HCT116 (cell line): ENCODE measurements around the gene PLCB2. TPM values are rescaled to one million over a fixed set of nuclear protein-coding genes. Genes with fewer than 3 reads are reported as not detected.

Experiments used
- ATAC-seq: fragments of 200-7000 bp; cut with Tn5 transposase; 2 replicates; pipeline ENCODE4 v1.9.1; 2020; ENCODE audit warnings: mild to moderate bottlenecking, moderate library complexity
- BruUV-seq: library from RNA; stranded (reverse); fragments of 400-500 nt; replicated peaks from 2 replicates; lab custom pipeline; 2021; lab: Mats Ljungman, UMichigan
- CTCF ChIA-PET: fragments of 300-600 bp; sonication (Branson Sonifier 250); formaldehyde crosslinking; loops from one replicate; lab custom pipeline; 2021; ENCODE audit warnings: antibody characterized with exemption; lab: Charles Lee
- POLR2A ChIA-PET: fragments of 300-600, 350-600 bp; sonication (Branson Sonifier 250); formaldehyde crosslinking; loops from one replicate; lab custom pipeline; 2021; ENCODE audit warnings: antibody characterized with exemption; lab: Charles Lee
- RAD21 ChIA-PET, 2 experiments: fragments of 300-600 bp; sonication (Branson Sonifier 250); formaldehyde crosslinking; loops; one replicate each; lab custom pipeline; 2023; ENCODE audit warnings: low total read pairs in 2 of 2; ENCODE audit not compliant: uncharacterized antibody in 2 of 2, unreplicated experiment in 2 of 2, low non-redundant PET in 1 of 2; lab: Charles Lee
- DNase-seq: peaks from one replicate; pipeline ENCODE4 v3.0.0-alpha.2; 2010; ENCODE audit warnings: low read depth, low spot score
- H2AFZ ChIP-seq: fragments of 200-600 bp; shearing (Covaris generic), sonication (generic); 2 replicates; pipeline ENCODE4 v1.6.1; 2017; ENCODE audit warnings: low read depth, mixed run types, mixed read lengths, antibody characterized with exemption, low read length; ENCODE audit not compliant: poor library complexity, severe bottlenecking
- H3K27ac ChIP-seq: 2 replicates; pipeline ENCODE4 v1.5.1; 2012; ENCODE audit warnings: low read depth, low read length
- H3K27me3 ChIP-seq: fragments of 200-600 bp; sonication (generic); 2 replicates; pipeline ENCODE4 v1.6.1; 2016; ENCODE audit warnings: mixed run types, low read length, mixed read lengths; ENCODE audit not compliant: insufficient read depth
- H3K36me3 ChIP-seq, 2 experiments: fragments of 200-500 bp in 1 of 2; fragments of 200-600 bp in 1 of 2; sonication (Bioruptor generic) in 1 of 2; sonication (generic) in 1 of 2; 2 replicates each; pipeline versions ENCODE4 v1.5.1 to v1.6.1; 2014 to 2016; ENCODE audit warnings: low read length in 2 of 2, inconsistent platforms in 1 of 2, mixed read lengths in 1 of 2, mixed run types in 1 of 2; ENCODE audit not compliant: insufficient read depth in 2 of 2, control insufficient read depth in 1 of 2
- H3K4me1 ChIP-seq, 2 experiments: fragments of 200-600 bp in 1 of 2; sonication (generic) in 1 of 2; 2 replicates each; pipeline versions ENCODE4 v1.5.1 to v1.6.1; 2012 to 2017; ENCODE audit warnings: low read length in 2 of 2, inconsistent platforms in 1 of 2, mild to moderate bottlenecking in 1 of 2, mixed read lengths in 1 of 2, mixed run types in 1 of 2, moderate library complexity in 1 of 2; ENCODE audit not compliant: insufficient read depth in 2 of 2, control insufficient read depth in 1 of 2
- H3K4me2 ChIP-seq: fragments of 200-600 bp; sonication (generic); 2 replicates; pipeline ENCODE4 v1.6.1; 2017; ENCODE audit warnings: mixed run types, low read length, mixed read lengths
- H3K4me3 ChIP-seq, 2 experiments: fragments of 200-600 bp in 1 of 2; sonication (generic) in 1 of 2; replicated peaks in 1 of 2; 2 replicates each; pipeline ENCODE4 v1.5.1; 2011 to 2016; ENCODE audit warnings: low read length in 2 of 2, control low read depth in 1 of 2, low read depth in 1 of 2, mild to moderate bottlenecking in 1 of 2, mixed read lengths in 1 of 2, mixed run types in 1 of 2
- H3K79me2 ChIP-seq: fragments of 200-600 bp; sonication (generic); 2 replicates; pipeline ENCODE4 v1.6.1; 2017; ENCODE audit warnings: mild to moderate bottlenecking, mixed run types, low read length, moderate library complexity, mixed read lengths; ENCODE audit not compliant: insufficient read depth
- H3K9ac ChIP-seq: fragments of 200-600 bp; sonication (generic); 2 replicates; pipeline ENCODE4 v1.6.1; 2016; ENCODE audit warnings: low read length, mixed read lengths
- H3K9me2 ChIP-seq: fragments of 200-600 bp; sonication (generic), shearing (Covaris generic); 2 replicates; pipeline ENCODE4 v1.6.1; 2017; ENCODE audit warnings: mixed run types, mild to moderate bottlenecking, moderate library complexity; ENCODE audit not compliant: insufficient read depth
- H3K9me3 ChIP-seq, 2 experiments: fragments of 200-500 bp in 1 of 2; fragments of 200-600 bp in 1 of 2; sonication (Bioruptor generic) in 1 of 2; sonication (generic) in 1 of 2; 2 replicates each; pipeline ENCODE4 v1.6.1; 2014 to 2017; ENCODE audit warnings: low read length in 2 of 2, mixed read lengths in 2 of 2, inconsistent platforms in 1 of 2, low read depth in 1 of 2, mild to moderate bottlenecking in 1 of 2, mixed run types in 1 of 2, moderate library complexity in 1 of 2; ENCODE audit not compliant: control insufficient read depth in 1 of 2, insufficient read depth in 1 of 2
- H4K20me1 ChIP-seq: fragments of 200-600 bp; sonication (generic), shearing (Covaris generic); 2 replicates; pipeline ENCODE4 v1.6.1; 2017; ENCODE audit warnings: mixed run types, mild to moderate bottlenecking, moderate library complexity; ENCODE audit not compliant: insufficient read depth
- CBX3 ChIP-seq: IDR thresholded peaks from 2 replicates; pipeline ENCODE4 v1.6.1; 2012; ENCODE audit warnings: low read depth
- CEBPB ChIP-seq: IDR thresholded peaks from 2 replicates; pipeline ENCODE4 v1.6.1; 2012; ENCODE audit warnings: low read depth
- EGR1 ChIP-seq: IDR thresholded peaks from 2 replicates; pipeline ENCODE4 v1.6.1; 2012; ENCODE audit warnings: low read depth
- ELF1 ChIP-seq: IDR thresholded peaks from 2 replicates; pipeline ENCODE4 v1.6.1; 2012; ENCODE audit warnings: low read depth, borderline replicate concordance
- EZH2 ChIP-seq: fragments of 200-600 bp; sonication (generic); IDR thresholded peaks from 2 replicates; pipeline ENCODE4 v1.6.1; 2017; ENCODE audit warnings: antibody characterized with exemption, mixed run types
- EZH2phosphoT487 ChIP-seq: fragments of 200-600 bp; IDR thresholded peaks from 2 replicates; pipeline ENCODE4 v1.6.1; 2018; ENCODE audit warnings: antibody characterized with exemption, borderline replicate concordance
- POLR2A ChIP-seq: IDR thresholded peaks from 2 replicates; pipeline ENCODE4 v1.7.0; 2011; ENCODE audit warnings: borderline replicate concordance; ENCODE audit not compliant: insufficient read depth, insufficient read length; ENCODE audit errors: extremely low read depth
- POLR2AphosphoS5 ChIP-seq: IDR thresholded peaks from 2 replicates; pipeline ENCODE4 v1.6.1; 2011; ENCODE audit warnings: mild to moderate bottlenecking, low read depth, low read length, moderate library complexity
- RAD21 ChIP-seq: IDR thresholded peaks from 2 replicates; pipeline ENCODE4 v1.6.1; 2012; ENCODE audit warnings: low read depth, mild to moderate bottlenecking
- SIN3A ChIP-seq: IDR thresholded peaks from 2 replicates; pipeline ENCODE4 v1.6.1; 2012; ENCODE audit warnings: low read depth
- SP1 ChIP-seq: IDR thresholded peaks from 2 replicates; pipeline ENCODE4 v1.6.1; 2012; ENCODE audit warnings: low read depth
- SRF ChIP-seq: IDR thresholded peaks from 2 replicates; pipeline ENCODE4 v1.6.1; 2012; ENCODE audit warnings: low read depth
- TCF7L2 ChIP-seq: IDR thresholded peaks from 2 replicates; pipeline ENCODE4 v1.7.0; 2011; ENCODE audit warnings: borderline replicate concordance, inconsistent platforms; ENCODE audit not compliant: insufficient read depth, insufficient read length; ENCODE audit errors: extremely low read depth
- ZFX ChIP-seq: fragments of 450-650 bp; IDR thresholded peaks from 2 replicates; pipeline ENCODE4 v1.6.1; 2017
- ZNF274 ChIP-seq: fragments of 200-500 bp; sonication (Bioruptor generic); IDR thresholded peaks from 2 replicates; pipeline ENCODE4 v1.6.1; 2014; ENCODE audit warnings: mild to moderate bottlenecking, low read depth, low read length, inconsistent platforms
- intact Hi-C: fragments of 100-400 bp; cut with micrococcal nuclease; formaldehyde crosslinking; loops from 2 replicates; pipeline ENCODE4 v1.10.0; 2022
- total RNA-seq: library from RNA; stranded (reverse); gene quantifications from one replicate; pipeline ENCODE4 v1.2.1, GENCODE V29; 2021; ENCODE audit not compliant: unreplicated experiment
- TF ChIP-seq, protein P1 (sequence below), 3 experiments: fragments of 200-600 bp in 1 of 3; sonication (generic) in 1 of 3; IDR thresholded peaks in 2 of 3; conservative IDR thresholded peaks in 1 of 3; 2 replicates each; pipeline ENCODE4 v1.5.1; 2012 to 2017; ENCODE audit warnings: low read depth in 2 of 3, low read length in 2 of 3, antibody characterized with exemption in 1 of 3, borderline replicate concordance in 1 of 3, control low read depth in 1 of 3, mild to moderate bottlenecking in 1 of 3, mixed read lengths in 1 of 3, mixed run types in 1 of 3, moderate library complexity in 1 of 3; ENCODE audit not compliant: insufficient read depth in 1 of 3
- TF ChIP-seq, protein P2 (sequence below): IDR thresholded peaks from 2 replicates; pipeline ENCODE4 v1.6.1; 2011; ENCODE audit warnings: mild to moderate bottlenecking, low read length, moderate library complexity; ENCODE audit not compliant: insufficient replicate concordance; ENCODE audit errors: extremely low read depth

PLCB2 gene
- total RNA-seq, 1 experiment from 2014 or later = 2.8 TPM

DNA sequence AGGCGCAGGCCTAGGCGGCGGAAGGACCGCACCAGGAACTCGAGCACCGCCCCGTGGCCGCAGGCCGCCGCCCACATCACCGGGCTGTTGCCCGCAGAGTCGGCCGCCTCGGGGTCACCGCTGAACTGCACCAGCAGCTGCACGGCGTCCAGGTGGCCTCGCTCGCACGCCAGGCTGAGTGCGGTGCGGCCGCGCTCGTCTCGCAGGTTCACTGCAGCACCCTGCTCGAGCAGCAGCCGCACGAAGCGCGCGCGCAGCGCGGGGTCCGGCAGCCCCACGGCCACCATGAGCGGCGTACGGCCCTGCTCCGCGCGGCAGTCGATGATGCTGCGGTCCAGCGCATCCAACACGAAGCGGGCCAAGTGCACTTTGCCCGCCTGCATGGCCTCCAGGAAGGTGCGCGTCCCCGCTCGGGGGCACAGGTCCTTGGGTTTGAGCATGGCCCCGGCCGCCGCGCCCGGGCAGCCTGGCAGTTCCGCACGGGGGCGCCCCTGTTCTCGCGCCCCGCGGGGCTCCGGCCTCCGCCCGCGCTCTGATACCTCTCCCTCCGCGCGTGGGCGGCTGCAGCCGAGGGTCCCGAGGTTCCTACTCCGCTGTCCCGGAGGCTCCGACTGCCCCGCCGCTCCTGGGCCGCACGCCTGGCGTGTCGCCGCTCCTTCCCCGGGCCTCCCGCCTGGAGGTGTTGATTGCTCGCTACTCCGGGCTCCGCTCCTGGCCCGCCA, 25.4 kb downstream of the PLCB2 start (continued):
- TF ChIP-seq ZFX (peak; percentile 64), RAD21 (peak; percentile 41)

DNA sequence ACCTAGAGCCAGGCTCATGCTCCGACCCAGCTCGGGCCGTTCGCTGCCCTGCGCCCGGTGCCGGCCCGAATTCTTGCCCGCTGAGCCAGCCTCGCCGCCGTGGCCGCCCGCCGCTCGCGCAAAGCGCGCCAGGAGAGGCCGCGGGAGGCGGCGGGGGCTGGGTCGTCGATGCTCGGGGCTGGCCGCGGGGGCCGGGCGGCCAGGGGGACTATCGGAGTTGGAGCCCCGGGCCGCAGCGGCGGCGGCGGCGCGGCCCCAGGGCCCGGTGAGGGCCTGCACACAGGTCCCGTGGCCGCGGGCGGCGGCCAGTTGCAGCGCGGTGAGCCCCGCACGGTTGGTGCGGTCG, 26.0 kb downstream of the PLCB2 start:
- Histone ChIP-seq H3K36me3 (no peaks in the 10 kb centered on the region), H4K20me1 (no peaks in the 10 kb centered on the region), H3K9me3 (no peaks in the 10 kb centered on the region), H3K27me3 (no peaks in the 10 kb centered on the region), H3K9ac (no peak overlapping the region), H3K4me1 (peaks cover 19 to 42% of the 10 kb centered on the region in 2 experiments), H2AFZ (no peak overlapping the region), H3K27ac (peak overlapping the region; percentile 57; the same call in 1 of the 2 replicates), H3K79me2 (no peaks in the 10 kb centered on the region), H3K9me2 (no peaks in the 10 kb centered on the region), H3K4me3 (peak overlapping the region in 1 of 2 experiments; percentile 59; a peak in 1 of 4 replicates), H3K4me2 (peak overlapping the region; percentile 87)
- TF ChIP-seq ZNF274 = no peak
- TF ChIP-seq EZH2 = no peak
- no peak for TF ChIP-seq ZFX
- no peak for TF ChIP-seq EGR1
- no peak for TF ChIP-seq POLR2A
- TF ChIP-seq, protein P1, sequence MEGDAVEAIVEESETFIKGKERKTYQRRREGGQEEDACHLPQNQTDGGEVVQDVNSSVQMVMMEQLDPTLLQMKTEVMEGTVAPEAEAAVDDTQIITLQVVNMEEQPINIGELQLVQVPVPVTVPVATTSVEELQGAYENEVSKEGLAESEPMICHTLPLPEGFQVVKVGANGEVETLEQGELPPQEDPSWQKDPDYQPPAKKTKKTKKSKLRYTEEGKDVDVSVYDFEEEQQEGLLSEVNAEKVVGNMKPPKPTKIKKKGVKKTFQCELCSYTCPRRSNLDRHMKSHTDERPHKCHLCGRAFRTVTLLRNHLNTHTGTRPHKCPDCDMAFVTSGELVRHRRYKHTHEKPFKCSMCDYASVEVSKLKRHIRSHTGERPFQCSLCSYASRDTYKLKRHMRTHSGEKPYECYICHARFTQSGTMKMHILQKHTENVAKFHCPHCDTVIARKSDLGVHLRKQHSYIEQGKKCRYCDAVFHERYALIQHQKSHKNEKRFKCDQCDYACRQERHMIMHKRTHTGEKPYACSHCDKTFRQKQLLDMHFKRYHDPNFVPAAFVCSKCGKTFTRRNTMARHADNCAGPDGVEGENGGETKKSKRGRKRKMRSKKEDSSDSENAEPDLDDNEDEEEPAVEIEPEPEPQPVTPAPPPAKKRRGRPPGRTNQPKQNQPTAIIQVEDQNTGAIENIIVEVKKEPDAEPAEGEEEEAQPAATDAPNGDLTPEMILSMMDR (IDR thresholded peaks at IDR 0.05 in 2 of 3, conservative IDR thresholded peaks at IDR 0.05 in 1 of 3; ENCODE audit: borderline replicate concordance in 1 of 3, insufficient read depth in 1 of 3, low read depth in 2 of 3, low read length in 2 of 3) = no peak
- no peak for TF ChIP-seq CBX3
- TF ChIP-seq SRF = no peak
- TF ChIP-seq EZH2phosphoT487 = no peak
- TF ChIP-seq SP1 = no peak
- TF ChIP-seq, protein P2, sequence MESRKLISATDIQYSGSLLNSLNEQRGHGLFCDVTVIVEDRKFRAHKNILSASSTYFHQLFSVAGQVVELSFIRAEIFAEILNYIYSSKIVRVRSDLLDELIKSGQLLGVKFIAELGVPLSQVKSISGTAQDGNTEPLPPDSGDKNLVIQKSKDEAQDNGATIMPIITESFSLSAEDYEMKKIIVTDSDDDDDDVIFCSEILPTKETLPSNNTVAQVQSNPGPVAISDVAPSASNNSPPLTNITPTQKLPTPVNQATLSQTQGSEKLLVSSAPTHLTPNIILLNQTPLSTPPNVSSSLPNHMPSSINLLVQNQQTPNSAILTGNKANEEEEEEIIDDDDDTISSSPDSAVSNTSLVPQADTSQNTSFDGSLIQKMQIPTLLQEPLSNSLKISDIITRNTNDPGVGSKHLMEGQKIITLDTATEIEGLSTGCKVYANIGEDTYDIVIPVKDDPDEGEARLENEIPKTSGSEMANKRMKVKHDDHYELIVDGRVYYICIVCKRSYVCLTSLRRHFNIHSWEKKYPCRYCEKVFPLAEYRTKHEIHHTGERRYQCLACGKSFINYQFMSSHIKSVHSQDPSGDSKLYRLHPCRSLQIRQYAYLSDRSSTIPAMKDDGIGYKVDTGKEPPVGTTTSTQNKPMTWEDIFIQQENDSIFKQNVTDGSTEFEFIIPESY = no peak
- TF ChIP-seq POLR2AphosphoS5 = no peak
- TF ChIP-seq CEBPB = no peak
- no peak for TF ChIP-seq SIN3A
- no peak for TF ChIP-seq TCF7L2
- no peak for TF ChIP-seq ELF1
- intact Hi-C loops = no loop called here
- RAD21 ChIA-PET = no interaction called here
- DNase-seq (no peak), ATAC-seq (no peak)
- CTCF ChIA-PET = no interaction called here
- POLR2A ChIA-PET = interaction anchor here (0.7 kb wide), 1 partner anchor 56 kb away, joined by 3 read pairs; no protein-coding TSS in a partner anchor
- no TSS peak for BruUV-seq
